ENCODE data around the gene ATP6V1A.

The ATP6V1A gene

DNA sequence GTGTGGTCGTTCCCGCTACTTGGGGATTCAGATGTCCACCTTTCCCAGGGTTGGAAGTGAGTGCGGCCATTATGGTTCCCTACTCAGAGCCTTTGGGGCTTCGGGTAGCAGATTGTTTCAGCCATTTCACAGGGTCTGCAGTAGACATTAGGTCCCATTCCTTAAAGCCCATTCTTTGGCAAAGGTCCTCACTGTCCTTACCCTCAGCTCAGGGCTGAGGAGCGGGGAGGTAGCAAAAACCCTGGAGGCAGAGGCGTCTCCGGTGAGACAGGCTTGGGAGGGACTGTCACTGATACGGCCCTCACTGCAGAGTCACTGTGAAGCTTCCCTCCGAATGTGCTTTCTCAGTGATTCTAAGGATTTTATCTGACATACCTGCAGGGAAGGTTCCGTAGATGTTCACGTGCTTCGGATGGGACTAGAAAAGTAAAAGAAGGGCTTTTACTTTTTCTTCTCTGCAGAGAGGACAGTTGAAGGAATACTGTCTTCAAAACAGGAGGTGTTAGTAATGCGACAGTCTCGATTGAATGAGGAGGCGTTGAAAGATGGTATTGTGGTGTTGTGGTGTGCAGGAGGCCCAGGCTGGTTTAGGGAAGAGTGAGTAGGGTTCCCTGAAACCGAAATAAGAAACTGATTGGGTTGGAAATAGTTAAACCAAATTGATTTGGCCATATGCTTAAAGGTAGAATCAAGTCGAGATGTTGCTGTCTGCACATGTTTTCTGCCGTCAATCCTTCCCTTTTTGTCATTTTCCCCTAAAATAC lies 630 bp downstream of the ATP6V1A start:
- peak; percentile 54 for DNase-seq

DNA sequence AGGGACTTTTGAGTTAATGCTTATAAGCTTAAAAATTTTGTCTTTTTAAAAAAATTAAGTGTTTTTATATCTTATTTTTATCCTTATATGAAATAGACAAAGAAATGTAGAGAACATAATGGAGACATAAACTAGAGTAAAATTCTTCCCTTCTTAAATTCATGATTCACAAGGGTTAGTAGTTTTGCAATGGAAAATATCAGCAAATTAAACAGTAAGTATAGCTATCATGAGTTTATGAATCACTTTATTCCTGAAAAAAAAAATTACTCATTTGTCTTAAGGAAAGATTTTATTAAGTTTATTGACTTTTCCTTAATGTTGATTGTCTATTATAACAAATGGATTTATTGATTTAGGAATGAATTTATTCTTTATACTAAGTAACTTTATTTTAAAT lies 4.3 kb downstream of the ATP6V1A start:
- DNase-seq: no peak

DNA sequence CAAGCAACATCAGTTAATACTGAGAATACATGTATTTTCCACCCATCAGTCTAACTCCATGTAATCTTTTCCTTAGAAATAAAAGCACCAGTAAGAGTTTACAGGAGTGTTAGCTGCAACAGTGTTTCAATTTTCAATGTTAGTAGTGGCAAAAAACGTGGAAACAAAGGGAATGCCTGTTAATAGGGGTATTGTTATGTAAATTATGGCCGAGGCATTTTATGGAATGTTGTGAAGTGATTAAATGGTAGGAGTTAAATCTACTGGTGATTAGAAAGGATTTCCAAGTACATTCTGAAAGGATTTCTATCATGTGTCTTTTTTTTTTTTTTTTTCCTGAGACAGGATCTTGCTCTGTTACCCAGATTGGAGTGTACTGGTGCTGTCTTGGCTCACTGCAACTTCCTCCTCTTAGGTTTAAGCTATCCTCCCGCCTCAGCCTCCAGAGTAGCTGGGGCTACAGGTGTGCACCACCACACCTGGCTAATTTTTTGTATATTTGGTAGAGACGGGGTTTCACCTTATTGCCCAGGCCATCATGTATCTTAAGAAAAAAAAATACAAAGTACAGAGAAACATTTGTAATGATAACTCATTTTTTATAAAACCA lies 6.6 kb downstream of the ATP6V1A start:
- DNase-seq: no peak

DNA sequence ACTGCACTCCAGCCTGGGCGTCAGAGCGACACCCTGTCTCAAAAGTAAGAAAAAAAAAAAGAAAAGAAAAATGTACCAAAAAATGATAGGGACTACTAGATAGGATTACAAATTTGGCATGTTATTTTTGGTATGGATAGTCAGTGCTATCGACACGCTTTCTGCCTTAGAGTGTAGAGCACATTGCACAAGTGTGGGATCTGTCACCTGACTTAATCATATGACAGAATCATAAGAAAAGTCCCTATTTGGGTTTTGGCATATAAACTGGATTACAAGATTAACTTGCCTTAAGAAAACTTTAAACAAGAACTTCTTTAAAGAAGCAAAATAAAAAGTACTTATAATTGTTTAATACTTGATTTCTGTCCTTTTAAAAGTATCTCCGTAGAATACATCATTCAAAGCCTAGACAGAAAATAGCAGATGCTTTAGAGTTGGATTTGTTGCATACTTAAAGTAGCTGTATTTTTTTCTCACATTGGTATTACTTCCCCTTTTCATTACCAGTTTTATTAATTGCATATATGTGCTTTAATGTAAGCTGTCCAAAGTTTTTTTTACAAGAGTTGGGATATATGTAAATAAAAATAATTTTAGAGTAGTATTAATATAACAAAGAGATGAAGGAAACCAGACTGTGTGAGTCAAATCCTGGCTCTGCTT lies 7.8 kb downstream of the ATP6V1A start:
- no peak for DNase-seq

- DNase-seq: no peak
Observed at GRCh38 chr3:113758389-113759024, 11.7 kb downstream of the ATP6V1A start.

DNA sequence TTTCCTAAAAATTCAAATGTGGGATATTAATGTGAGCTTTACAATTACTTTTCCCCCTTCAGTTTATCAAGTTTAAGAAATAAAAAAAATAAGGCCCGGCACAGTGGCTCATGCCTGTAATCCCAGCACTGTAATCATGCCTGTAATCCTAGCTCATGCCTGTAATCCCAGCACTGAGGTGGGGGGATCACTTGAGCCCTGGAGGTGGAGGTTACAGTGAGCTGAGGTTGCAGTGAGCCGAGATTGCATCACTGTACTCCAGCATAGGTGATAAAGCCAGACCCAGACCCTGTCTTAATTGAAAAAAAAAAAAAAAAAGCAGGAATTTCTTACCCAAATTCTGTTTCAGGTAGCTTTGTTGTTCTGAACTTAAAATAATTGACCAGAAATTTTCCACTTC lies 17.9 kb downstream of the ATP6V1A start:
- no peak for DNase-seq

DNA sequence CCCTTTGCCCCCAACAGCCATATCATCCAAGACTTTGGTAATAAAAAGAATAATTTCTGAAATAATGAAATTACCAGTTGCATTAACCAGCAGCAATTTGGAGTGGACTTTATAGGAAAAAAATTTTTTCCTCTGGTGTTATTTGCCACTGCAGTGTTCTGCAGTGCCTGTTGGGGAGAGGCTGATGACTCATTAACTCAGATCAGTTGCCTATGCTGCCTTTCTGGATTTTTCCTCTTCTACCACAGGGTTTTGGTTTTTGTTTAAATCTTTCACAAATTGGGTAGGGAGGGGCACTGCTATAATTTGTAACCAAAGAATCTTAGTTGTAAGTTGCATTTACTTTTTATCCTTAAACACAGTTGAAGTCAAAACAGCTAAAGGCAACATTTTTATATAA lies 22.7 kb downstream of the ATP6V1A start:
- no peak for DNase-seq

DNA sequence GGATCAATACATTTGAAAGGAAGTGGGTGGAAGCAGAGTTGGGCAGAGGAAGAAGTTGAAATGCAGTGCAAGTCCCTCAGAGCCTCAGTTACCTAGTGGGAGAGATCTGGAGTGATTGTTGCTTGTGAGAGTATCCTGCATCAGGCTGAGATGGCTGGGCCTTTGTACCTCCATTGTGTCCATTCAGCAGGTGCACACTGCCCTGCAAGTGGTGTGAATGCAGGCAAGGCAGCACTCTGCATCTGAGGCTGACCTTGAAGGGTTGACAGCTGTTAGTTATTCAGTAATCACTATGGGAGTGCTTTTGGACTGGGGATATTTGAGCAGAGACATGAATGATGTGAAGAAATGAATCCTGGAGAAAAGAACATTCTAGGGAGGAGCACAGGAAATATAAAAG lies 25.2 kb downstream of the ATP6V1A start:
- DNase-seq: no peak

DNA sequence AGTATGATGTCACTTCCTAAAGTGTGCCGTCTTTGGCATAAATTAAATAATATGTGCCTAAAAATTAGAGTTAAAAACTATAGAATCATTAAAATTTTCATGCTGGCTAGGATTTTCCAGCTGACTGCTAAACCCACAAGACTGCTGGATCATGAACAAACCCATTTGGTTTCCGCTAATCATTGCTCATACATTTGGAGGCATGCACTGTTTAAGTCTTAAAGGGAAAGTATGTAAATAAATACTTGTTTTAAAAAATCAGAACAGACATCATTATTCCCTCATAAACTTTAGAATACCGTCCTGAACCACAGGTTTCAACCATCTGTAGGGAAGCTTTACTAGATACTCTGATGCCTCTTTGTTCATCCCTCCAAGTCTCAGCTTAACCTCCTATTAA lies 26.5 kb downstream of the ATP6V1A start:
- DNase-seq: no peak

GRCh38 chr3:113775516-113775915 lies 28.7 kb downstream of the ATP6V1A start:
- DNase-seq: no peak

DNA sequence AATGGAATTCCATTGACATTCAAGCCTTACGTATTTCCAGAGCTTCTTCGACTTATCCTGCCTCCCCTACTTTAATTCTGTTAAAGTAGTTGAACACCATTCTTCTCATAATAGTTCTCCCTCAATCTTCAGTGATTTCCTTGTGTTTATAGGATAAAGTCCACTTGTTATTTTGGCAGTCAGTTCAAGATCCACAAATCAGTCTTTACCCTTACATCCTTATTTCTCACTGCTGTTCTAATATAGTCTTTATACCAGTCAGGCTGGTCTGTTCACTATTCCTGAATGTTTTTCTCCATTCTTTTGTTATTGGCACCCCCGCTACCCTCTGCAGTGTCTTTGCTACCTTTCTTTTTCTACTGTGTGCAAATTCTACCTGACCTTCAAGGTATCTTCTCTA lies 29.7 kb downstream of the ATP6V1A start:
- DNase-seq: no peak

DNA sequence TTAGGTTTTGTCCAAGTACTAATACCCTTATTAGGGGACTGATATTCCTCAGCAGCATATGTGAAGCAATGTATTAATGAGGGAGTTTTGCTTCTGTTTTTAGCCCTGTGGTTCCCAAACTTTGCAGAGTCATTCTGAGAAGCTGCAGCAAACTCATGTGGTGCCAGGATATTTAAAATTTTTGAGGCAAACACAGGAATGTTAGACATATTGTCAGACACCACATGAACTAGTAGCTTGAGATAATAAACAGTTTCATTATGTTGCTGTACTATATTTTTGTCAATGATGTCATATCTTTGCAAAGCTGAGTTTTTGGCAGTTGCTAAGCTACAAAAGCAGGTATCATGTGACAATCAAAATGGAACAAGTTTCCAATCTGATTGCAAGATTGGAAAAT lies 36.6 kb downstream of the ATP6V1A start:
- DNase-seq: peak; percentile 40

DNA sequence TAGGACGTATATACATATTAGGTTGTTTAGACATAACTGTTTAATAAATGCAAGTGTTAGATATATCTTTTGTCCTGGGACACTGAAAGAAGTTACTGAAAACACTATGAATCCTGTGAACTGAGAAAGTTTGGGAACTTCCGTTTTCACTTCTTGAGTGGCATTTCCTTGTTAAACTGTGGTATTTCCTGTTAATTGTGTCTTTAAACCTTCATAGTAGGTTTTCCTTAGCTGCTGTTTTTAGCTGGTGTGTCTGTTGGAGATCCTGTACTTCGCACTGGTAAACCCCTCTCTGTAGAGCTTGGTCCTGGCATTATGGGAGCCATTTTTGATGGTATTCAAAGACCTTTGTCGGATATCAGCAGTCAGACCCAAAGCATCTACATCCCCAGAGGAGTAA lies 37.1 kb downstream of the ATP6V1A start:
- no peak for DNase-seq

DNA sequence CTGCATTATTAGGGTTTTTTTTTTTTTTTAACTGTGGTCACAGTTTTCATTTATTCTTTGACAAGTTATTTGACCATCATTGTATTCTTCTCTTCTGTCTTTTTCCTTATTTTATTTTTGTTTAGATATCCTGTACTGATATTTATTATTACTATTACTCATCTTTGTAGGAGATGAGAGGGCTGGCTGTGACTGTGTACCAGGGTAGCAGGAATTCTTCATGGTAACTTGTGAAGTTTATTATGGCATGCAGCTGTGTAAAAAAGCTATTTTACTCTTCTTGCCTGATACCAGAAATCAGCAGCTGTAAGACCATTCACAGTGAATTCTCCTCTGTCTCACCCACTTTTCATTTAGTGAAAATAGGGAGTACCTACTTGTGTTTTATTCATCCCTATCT lies 44.5 kb downstream of the ATP6V1A start:
- DNase-seq: no peak

DNA sequence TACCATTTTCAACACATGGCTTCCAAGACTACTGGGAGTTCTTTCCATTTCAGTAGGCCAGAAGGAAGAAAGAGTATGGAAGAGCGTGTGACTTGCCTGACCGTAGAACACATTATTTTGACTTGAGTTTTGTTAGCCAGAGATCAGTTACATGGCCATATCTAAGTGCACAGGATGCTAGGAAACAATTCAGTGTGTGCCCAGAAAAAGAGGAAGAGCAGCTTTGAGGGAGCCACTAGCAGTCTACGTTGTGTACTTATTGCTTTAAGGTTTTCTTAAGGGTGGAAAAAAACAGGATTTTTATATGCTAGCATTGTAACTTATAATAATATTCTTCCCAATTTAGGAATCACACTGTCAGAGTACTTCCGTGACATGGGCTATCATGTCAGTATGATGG lies 47.7 kb downstream of the ATP6V1A start:
- DNase-seq: no peak

- no peak for DNase-seq
Observed at GRCh38 chr3:113795693-113796092, 48.9 kb downstream of the ATP6V1A start.

DNA sequence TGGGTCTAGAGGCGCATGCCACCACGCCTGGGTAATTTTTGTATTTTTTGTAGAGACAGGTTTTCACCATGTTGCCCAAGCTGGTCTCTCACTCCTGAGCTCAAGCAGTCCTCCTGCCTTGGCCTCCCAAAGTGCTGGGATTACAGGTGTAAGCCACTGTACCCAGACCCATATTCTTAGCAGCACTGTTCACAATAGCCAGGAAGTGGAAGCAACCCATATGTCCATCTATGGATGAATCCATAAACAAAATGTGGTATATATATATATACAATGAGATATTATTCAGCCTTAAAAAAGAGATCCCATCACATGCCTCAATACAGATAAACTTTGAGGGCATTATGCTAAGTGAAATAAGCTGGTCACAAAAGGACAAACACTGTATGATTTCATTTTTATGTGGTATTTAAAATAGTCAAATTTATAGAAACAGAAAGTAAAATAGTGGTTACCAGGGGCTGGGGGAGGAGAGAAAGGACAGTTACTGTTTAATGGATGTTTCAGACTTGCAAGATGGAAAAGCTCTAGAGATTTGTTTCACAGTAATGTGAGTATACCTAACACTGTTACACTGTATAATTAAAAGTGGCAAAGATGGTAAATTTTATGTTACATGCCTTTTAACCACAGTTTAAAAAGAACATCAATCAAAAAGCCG lies 56.1 kb downstream of the ATP6V1A start:
- no peak for DNase-seq

DNA sequence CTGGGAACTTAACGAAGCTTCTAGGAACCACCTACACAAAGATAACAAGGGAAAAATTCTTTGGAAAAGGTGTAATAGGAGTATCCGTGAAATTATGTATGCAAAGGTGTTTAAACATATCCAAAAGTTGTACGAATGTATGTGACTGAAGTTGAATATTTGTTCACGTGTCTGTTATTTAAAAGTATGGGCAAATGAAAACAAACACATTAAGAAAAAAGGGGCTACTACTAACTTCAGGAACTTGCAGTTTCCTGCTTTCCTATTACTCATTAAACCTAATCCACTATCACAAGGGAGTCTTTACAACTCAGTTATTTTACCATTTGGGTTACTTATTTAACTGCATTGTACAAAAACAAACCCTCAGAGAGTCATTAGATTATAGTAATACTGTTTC lies 57.8 kb downstream of the ATP6V1A start:
- DNase-seq: no peak

DNA sequence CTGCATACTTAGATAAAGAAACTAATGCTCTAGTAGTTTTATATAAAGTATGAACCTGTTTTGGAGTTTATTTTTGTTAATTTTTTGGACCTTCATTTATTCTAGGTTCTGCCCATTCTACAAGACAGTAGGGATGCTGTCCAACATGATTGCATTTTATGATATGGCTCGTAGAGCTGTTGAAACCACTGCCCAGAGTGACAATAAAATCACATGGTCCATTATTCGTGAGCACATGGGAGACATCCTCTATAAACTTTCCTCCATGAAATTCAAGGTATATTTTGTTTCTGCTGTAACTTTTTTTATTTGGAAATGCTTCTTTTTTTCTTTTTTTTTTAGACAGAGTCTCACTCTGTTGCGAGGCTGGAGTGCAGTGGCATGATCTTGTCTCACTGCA lies 58.4 kb downstream of the ATP6V1A start:
- no peak for DNase-seq

DNA sequence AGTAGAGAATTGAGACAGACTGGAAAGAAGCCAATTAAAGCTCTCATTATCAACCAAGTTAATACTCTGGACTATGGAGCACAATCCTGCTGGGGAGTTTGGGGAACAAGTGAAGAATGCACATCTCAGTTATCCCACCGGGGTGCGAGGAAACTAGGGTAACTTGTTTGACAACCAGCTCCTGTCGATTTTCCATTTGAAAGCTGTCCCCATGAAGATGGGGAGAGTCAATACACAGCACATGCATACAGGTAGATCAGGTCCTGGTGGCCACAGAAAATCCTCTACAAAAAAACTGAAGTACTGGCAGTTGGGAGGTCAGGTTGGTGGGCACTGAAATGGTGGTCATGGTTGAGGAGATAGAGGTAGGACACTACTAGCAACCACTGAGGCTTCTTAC lies 66.0 kb downstream of the ATP6V1A start:
- DNase-seq: no peak

GRCh38 chr3:113819866-113820265 lies 73.0 kb downstream of the ATP6V1A start:
- no peak for DNase-seq

- DNase-seq: peak; percentile 7
Observed at GRCh38 chr3:113825090-113825489, 78.3 kb downstream of the ATP6V1A start.

DNA sequence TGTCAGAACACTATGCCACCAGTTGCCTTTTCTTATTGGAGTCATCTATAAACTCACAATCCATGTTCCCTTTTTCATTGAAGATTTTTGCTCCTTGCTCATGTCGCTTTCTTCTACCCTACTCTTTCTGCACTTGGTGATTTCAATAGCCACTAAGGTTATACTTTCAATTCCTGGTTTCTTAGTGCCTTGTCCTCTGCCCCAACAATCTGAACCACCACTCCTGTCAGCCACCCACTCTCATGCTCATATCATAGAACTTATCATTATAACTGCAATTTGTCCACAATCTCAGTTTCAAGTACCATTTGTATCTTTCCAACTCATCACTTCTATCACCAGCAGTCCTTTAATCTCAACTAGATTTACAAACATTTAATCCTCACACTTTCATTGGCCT lies 81.8 kb downstream of the ATP6V1A start:
- DNase-seq: no peak
